GM12874 (cell line): ENCODE data around the gene PRMT9.

ENCODE experiments used
- TF ChIP-seq, protein P1 (sequence below): IDR thresholded peaks from 2 replicates; pipeline ENCODE4 v1.5.1; 2011; ENCODE audit warnings: low read depth, mild to moderate bottlenecking, control low read depth, low read length, moderate library complexity; ENCODE audit not compliant: insufficient read depth

PRMT9 gene

DNA sequence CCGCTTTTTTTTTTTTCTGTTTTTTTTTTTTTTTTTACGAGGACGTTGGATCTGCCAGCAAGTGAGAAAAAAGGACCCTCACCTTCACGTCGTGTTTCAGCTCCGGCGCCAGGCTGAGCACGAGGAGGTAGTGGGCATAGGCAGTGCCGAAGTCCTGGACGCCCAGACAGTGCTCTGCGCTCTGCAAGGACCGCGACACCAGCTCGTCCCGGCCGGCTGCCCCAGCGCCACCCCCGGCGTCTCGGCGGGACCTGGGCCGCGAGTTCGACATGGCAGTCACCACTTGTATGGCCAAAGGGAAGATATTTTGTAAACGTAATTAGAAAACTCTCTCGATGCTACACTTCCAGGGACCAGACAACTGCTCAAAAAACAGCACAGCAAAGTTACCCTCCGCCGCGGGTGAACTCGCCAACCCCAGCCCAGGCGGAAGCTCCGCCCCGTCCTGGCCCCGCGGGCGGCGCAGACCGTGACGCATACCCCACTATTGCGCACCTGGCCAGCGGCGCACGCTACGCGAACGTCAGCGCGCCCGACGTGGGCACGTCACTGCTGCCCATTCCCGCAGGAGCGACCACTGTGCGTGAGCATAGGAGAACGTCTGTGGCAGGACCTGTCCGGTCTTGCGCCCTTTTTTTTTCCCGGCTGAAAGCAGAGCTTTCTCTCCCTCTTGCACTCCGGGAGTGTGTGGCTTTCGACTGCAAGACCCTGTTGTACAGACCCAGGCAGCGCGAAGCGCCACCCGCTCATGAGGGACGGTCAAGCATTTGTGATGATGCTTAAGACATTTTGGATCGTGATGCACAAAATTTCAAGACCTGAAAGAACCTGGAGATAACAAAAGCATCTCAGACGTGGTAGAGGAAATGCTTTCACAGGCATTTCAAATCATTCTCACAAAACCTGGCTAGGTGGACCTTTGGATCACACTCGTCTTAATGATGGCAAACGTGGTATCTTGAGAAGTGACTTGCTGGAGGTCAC, at the start of gene PRMT9:
PRMT9 (minus strand) TSS at position 447 of the 984 bp plus-strand sequence; CDS start at position 271, 176 bp downstream.
- TF ChIP-seq, protein P1, sequence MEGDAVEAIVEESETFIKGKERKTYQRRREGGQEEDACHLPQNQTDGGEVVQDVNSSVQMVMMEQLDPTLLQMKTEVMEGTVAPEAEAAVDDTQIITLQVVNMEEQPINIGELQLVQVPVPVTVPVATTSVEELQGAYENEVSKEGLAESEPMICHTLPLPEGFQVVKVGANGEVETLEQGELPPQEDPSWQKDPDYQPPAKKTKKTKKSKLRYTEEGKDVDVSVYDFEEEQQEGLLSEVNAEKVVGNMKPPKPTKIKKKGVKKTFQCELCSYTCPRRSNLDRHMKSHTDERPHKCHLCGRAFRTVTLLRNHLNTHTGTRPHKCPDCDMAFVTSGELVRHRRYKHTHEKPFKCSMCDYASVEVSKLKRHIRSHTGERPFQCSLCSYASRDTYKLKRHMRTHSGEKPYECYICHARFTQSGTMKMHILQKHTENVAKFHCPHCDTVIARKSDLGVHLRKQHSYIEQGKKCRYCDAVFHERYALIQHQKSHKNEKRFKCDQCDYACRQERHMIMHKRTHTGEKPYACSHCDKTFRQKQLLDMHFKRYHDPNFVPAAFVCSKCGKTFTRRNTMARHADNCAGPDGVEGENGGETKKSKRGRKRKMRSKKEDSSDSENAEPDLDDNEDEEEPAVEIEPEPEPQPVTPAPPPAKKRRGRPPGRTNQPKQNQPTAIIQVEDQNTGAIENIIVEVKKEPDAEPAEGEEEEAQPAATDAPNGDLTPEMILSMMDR, result no peak

DNA sequence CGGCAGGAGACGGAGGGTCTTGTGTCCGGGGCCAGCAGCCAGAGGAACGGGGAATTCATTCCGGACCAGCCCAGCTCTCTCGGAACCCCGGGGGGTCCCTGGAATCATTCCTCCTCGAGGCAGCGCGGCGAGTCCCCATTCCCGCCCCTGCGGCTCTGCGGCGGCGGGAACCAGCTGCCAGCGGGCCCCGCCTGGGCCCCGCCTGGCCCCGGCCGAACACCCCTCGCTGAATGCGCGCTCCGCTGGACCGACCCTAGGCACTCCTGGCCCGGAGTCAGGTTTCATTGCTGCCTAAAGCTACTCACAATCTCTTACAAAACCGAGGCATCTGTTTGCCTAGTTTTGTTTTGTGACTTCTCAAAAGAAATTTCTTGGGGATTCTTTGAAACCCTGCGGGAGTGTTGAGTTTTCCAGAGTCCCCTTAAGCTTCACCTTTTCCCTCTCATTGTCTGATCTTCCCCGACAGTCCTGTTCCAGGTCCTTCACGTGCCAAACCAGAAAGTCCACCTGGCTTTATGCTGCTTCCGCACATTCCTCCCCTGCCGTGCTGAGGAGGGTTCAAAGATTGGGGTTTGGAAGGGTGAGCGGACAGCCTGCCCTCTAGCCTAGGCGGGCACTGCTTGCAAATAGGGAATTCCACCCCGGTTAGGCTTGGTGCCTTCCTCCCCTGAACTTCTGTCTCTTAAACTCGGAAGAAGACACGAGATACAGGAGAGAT, 48.7 kb upstream of the PRMT9 start:
- TF ChIP-seq, protein P1, result no peak

DNA sequence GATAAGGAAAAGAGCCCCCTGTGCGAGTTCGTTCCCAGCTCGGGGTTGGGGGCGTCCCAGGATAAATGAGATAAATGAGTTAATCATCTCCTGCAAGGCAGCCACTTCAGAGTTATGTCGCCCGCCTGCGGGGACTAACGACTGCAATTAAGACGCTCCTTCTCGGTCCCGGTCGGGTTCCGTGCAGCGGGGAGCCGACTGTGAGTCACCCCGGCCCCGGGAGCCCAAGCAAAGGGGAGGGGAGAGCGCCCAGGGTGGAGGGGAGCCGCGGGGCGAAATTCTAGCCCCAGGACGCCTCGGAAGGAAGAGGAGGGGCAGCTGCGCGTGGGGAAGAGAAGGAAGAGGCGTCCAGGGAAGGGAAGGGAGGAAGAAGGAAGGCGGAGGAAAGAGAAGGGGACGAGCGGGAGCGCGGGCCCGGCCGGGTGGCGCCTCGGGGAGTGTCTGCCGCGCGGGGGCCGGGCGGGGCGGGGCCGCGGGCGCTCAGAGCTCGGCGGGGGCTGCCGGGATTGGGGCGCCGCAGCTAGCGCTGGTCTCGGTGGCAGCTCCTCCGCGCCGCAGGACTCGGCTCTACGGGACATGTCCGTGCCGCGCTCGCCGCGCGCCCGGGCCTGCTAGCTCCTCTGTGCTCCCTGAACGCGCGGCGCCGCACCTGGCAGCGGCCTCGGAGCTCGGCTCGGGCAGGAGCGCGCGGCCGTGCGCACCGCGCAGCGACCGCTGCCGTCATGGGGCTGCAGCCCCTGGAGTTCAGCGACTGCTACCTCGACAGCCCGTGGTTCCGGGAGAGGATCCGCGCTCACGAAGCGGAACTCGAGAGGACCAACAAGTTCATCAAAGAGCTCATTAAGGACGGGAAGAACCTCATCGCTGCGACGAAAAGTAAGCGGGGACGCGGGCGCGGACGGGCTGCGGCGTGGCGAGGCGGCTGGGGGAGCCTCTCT, 47.9 kb upstream of the PRMT9 start, which contains the start of gene ARHGAP10:
ARHGAP10 (plus strand) TSS at position 509 of the 938 bp plus-strand sequence; CDS start at position 723, 214 bp downstream.
- TF ChIP-seq, protein P1, result no peak

DNA sequence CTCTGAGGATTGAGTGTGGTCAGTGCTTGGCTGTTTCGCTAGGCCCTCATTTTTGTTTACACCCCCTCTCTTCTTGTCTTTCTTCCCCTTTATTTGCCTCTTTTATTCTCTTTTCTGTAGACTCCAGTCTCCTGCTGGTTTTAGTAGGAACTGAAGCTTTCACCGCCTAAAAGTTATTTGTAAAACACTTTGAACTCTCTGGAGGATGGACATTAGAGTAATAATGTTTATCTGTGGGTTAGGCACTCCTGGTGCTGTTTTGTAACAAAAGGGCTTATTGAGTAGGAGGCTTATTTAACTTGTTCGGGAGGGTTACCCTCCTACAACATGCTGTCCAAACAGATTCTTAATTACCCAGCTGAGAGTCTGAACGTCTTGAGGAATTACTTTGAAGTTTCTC, 46.4 kb upstream of the PRMT9 start:
- TF ChIP-seq, protein P1, result no peak

DNA sequence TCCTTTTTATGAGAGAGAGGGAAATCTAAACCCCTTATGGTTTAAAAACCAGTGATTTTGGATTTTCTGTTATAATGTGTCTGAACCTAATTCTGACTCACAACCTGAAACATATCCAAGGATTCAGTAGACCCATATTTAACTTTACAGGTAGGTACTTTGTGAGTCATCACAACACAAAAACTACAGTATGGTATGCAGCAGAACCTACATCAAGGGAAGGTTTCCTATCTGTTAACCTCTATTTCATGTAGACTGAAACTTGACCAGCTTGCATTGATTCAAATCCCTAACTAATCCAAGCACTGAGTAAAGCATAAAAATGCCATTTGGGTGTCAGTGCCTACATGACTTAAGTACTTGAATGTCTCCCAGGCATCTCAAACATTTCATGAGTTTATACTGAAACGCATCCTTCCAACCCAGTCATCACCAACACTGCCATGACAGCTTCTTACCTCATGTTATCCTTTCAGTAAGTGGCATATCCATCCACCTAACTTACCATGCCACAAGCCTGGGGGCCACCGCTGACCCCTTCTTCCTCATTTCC, 43.6 kb upstream of the PRMT9 start:
- TF ChIP-seq, protein P1, result no peak

DNA sequence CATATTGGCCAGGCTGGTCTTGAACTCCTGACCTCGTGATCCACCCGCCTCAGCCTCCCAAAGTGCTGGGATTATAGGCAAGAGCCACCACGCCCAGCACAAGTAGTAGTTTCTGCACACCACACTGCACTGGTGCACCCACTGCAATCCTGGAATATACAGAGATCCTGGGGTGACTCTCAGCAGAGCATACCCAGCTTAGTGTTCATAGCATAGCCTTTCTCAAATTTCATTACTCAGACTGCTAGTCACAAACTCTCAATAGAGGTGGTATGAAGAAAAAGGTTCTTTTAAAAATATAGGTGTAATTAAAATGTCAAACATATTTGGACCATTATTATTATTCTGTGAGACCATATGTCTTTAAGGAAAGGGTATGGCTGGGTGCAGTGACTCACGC, 41.7 kb upstream of the PRMT9 start:
- TF ChIP-seq, protein P1, result no peak
